ENCODE results near the gene PCNX1. TPM values are rescaled to one million over a fixed set of nuclear protein-coding genes. Genes with fewer than 3 reads are reported as not detected.

PCNX1 gene
- total RNA-seq, 1 experiment from 2014 or later = 15.4 TPM

DNA sequence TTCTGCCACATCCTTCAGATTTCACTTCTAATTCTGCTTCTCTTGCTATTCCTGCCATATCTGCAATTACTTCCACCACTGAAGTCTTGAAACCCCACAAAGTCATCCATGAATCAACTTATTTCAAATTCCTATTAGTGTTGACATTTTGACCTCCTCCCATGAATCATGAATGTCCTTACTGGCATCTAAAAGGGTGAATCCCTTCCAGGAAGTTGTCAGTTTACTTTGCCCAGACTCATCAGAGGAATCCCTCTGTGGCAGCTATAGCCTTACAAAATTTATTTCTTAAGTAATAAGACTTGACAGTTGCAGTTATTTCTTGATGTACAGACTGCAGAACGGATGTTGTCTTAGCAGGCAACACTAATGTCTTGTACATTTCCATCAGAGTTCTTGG lies 162.9 kb downstream of the PCNX1 start:
- no peak for DNase-seq (ENCODE audit: low read depth, low spot score)
- in situ Hi-C loops (cut with HindIII; ENCODE audit: low pct_unique_long_range_greater_than_20kb, low sequenced_read_pairs) = no loop called here

DNA sequence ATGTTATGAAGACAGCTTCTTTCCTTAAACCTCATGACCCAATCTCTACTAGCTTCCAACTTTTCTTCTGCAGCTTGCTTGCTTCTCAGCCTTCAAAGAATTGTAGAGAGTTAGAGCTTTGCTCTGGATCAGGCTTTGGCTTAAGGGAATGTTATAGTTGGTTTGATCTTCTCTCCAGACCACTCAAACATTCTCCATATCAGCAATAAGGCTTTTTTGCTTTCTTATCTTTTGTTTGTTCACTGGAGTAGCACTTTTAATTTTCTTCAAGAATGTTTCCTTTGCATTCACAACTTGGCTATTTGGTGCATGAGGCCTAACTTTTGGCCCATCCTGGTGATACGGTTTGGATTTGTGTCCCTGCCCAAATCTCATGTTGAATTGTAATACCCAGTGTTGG lies 163.8 kb downstream of the PCNX1 start:
- in situ Hi-C loops (cut with HindIII; ENCODE audit: low pct_unique_long_range_greater_than_20kb, low sequenced_read_pairs) = no loop called here
- DNase-seq (ENCODE audit: low read depth, low spot score) = no peak

DNA sequence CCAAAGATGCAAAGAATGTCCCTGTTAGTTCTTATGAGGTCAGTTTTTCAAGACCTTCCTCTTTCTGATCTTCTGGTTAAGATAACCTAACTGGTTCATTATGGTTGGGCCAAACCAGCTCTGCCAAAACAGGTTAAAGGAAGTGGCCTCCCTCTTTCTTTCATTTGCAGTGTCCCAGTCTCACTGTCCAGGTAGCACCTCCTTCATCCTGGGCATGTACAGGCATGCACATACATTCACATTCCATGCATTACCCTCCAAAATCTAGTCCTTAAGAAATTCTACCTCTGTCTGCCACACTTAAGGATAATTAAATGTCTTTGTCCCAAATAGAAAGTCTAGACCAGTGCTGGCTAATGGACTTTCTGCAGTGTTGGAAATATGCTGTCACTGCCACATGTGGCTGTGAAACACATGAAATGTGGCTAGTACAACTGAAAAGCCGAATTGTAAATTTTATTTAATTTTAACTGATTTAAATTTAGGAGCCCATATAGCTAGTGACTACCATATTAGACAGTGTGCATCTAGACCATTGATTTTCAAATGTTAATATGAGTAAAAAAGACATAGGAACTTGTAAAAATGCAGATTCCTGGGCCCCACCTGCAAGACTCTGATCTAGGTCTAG lies 169.3 kb downstream of the PCNX1 start:
- no peak for DNase-seq (ENCODE audit: low read depth, low spot score)
- in situ Hi-C loops (cut with HindIII; ENCODE audit: low pct_unique_long_range_greater_than_20kb, low sequenced_read_pairs) = no loop called here

DNA sequence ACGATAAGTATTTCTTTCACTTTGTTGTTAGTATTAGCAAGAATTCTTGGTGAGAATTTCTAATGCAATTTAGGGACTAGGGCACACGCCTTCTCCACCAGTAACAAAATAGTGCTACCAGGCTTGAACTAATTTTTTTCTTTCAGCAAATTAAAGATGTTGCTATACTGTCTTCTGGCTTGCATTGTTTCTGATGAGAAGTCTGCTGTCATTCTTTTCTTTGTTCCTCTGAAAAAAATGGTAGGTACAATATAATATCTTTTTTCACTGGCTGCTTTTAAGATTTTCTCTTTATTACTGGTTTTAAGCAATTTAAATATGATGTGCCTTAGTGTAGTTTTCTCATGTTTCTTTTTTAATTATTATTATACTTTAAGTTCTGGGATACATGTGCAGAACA lies 171.2 kb downstream of the PCNX1 start:
- in situ Hi-C loops (cut with HindIII; ENCODE audit: low pct_unique_long_range_greater_than_20kb, low sequenced_read_pairs) = no loop called here
- no peak for DNase-seq (ENCODE audit: low read depth, low spot score)

DNA sequence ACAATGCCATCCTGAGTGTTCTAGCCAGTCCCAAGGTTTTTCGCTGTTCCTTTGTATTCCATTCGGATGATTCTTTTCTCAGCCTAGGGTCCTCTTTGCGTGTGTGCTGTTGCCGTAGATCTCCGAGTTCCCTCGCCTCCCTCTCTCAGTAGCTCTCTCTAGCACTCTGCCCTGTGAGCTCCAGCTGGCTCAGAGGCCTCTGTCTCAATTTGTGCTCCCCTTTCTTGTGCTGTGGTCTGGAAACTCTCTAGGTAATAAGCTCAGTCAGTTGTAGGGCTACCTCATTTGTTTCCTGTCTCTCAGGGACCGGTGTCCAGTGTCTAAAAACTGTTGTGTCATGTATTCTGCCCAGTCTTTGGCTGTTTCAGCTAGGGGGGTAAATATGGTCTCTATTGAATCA lies 179.3 kb downstream of the PCNX1 start:
- in situ Hi-C loops (cut with HindIII; ENCODE audit: low pct_unique_long_range_greater_than_20kb, low sequenced_read_pairs) = no loop called here

DNA sequence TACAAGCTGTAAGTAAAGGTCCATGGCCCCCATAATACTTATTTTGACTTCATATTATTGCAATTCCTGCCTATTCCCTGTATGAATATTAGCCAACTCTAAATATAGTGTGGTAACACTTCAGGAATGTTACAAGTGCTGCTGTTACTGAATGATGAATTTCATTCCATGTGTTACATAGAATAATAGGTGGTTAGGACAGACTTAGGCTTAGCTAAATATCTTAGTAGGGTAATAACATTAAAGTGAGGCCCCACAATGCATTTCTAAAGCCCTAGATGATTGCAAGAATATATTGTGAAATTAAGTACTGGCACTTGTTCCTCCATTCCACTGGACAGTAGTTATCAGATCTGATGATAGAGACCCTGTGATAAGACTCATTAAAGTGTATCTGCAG lies 182.7 kb downstream of the PCNX1 start:
- in situ Hi-C loops (cut with HindIII; ENCODE audit: low pct_unique_long_range_greater_than_20kb, low sequenced_read_pairs) = no loop called here
- no peak for DNase-seq (ENCODE audit: low read depth, low spot score)

More for the DNA sequence above, 179.3 kb downstream of the PCNX1 start:
- no peak for DNase-seq (ENCODE audit: low read depth, low spot score)

DNA sequence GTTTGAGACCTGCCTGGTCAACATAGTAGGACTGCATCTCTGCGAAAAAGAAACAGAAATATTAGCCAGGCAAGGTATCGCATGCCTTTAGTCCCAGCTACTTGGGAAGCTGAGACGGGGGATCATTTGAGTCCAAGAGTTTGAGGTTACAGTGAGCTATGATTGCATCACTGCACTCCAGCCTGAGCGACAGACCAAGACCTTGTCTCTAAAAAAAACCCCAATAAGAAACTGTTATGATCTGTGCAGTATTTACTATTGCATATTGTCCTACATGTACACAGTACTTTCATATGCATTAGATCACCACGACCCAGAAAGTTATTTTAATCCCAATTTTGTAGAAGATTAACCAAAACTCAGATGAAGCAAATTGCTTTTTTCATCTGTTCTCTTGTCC lies 187.5 kb downstream of the PCNX1 start:
- no peak for DNase-seq (ENCODE audit: low read depth, low spot score)
- in situ Hi-C loops (cut with HindIII; ENCODE audit: low pct_unique_long_range_greater_than_20kb, low sequenced_read_pairs) = no loop called here

DNA sequence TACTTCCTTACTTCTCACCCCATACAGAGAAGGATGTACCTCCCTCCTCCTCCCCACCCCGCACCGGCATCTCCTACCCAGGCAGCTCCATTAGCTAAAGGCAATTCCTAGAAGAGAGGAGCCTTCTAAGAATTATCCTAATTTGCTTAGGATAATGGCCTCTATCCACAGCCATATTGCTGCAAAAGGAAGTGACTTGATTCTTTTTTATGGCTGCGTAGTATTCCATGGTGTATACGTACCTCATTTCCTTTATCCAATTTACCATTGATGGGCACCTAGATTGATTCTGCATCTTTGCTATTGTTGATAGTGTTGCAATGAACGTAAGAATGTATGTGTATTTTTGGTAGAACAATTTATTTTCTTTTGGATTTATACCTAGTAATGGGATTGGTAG lies 189.7 kb downstream of the PCNX1 start:
- no peak for DNase-seq (ENCODE audit: low read depth, low spot score)
- in situ Hi-C loops (cut with HindIII; ENCODE audit: low pct_unique_long_range_greater_than_20kb, low sequenced_read_pairs) = no loop called here

DNA sequence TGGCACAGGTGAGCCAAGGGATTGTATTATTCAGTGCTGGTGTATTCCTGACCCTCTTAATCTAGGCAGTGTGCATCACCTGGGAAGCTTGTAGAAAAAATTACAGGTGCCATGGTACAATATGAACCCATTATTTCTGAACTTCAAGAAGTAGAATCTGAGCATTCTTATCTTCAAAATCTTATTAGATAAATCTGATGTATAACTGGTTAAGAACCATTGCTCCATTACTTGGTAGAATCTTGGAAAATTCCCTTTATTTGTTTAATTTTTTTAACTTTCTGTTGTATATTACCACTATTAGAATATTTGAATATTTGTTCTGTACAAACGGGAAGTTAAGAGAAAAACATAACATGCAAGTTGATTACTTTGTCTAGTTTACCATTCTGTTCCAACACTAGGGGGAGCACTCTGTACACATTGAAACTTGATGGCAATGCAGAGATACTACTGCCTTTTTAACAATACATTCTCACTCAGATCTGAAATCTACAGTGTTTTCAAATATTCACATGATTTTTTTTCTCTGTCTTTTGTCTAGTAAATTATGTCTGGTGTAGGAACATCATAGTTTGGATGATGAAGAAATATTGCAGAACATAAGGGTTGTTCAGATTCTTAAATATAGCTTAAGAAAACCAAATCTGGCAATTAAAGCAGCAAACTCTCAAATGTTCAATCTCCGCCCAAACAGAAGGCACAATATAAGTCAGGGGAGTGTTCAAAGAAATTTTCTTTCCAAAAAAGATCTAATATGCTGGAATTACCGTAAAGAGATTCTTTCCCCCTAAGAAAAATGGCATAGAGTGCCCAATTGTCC lies 196.6 kb downstream of the PCNX1 start:
- in situ Hi-C loops (cut with HindIII; ENCODE audit: low pct_unique_long_range_greater_than_20kb, low sequenced_read_pairs) = no loop called here
- peak; percentile 69 for DNase-seq (ENCODE audit: low read depth, low spot score)

DNA sequence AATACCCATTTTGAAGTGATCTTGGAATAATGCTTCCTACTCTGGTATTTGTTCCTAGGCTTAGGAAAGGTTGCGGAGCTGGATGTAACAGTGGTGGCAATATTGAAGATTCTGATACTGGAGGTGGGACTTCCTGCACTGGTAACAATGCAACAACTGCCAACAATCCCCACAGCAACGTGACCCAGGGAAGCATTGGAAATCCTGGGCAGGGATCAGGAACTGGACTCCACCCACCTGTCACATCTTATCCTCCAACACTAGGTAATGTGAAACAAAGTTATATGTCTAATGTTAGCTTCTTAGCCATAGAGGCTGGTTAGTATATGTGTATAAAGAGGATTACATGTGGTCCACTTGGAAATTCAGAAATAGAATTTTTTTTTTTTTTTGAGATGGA lies 197.9 kb downstream of the PCNX1 start:
- no peak for DNase-seq (ENCODE audit: low read depth, low spot score)
- in situ Hi-C loops (cut with HindIII; ENCODE audit: low pct_unique_long_range_greater_than_20kb, low sequenced_read_pairs) = no loop called here

DNA sequence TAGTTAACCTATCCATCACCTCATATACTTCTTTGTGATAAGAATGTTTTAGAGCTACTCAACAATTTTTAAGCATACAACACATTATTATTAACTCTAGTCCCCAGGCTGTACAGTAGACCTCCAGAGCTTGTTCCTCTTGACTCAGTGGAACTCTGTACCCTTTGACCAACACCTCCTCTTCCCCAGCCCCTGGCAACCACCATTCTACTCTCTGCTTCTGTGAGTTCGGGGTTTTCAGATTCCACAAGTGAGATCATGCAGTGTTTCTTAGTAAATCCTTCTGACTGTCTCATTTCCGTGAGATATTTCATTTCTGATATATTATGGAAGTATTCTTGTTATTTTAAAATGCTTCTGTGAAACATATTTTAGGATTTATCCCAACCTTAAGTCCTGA lies 200.7 kb downstream of the PCNX1 start:
- DNase-seq (ENCODE audit: low read depth, low spot score) = no peak
- in situ Hi-C loops (cut with HindIII; ENCODE audit: low pct_unique_long_range_greater_than_20kb, low sequenced_read_pairs) = no loop called here

DNA sequence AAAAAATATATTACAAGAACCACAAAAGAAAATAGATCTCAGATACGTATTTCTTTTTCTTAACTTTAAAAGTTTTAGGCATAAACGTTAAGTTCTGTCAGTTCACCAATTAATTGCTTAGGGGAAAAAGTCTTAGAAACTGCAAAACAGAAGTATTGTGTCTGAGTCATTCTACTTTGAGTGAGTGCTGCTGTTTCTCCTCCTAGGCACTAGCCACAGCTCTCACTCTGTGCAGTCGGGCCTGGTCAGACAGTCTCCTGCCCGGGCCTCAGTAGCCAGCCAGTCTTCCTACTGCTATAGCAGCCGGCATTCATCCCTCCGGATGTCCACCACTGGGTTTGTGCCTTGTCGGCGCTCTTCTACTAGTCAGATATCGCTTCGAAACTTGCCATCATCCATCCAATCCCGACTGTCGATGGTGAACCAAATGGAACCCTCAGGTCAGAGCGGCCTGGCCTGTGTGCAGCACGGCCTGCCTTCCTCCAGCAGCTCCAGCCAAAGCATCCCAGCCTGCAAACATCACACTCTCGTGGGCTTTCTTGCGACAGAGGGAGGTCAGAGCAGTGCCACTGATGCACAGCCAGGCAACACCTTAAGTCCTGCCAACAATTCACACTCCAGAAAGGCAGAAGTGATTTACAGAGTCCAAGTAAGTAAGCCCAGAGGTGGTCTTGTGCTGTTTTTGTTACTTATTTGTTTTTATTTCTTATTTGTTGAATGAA lies 201.3 kb downstream of the PCNX1 start:
- no peak for DNase-seq (ENCODE audit: low read depth, low spot score)
- in situ Hi-C loops (cut with HindIII; ENCODE audit: low pct_unique_long_range_greater_than_20kb, low sequenced_read_pairs) = no loop called here

DNA sequence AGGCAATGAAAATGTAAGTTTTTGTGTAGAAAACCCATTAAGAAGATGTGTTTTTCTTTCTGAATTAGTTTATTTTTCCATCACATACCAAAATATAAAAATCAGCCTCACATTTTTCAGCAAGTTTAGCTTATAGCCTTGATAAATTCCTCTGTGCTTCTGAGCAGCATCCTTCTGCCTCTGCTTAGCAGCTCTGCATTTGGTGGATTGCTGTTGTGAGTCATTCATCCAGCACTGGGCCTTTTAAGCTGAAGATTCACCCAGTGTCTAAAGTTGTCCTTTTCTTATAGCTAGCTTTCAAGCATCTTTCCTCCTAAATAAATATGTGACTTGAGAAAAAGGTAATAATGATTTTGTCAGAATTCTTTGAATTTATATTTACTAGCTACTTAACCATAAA lies 206.1 kb downstream of the PCNX1 start:
- no peak for DNase-seq (ENCODE audit: low read depth, low spot score)
- in situ Hi-C loops (cut with HindIII; ENCODE audit: low pct_unique_long_range_greater_than_20kb, low sequenced_read_pairs) = no loop called here

DNA sequence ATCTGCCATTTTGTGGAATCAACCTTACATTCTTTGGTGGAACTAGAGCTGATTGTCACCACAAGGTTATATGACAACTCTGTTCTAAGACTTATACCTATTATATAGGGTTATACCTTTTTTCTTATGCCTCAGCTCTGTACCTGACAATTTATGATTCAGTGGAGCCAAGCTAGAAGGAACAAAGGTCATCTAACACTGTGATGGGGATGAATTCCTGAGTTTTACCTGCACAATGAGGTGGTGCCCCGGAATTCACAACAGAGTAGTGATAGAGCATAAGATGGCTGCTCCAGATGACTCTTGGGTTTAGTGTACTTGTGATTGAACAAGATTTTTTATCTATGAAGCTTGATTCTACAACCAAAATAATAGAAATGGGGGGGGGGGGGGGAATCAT lies 207.3 kb downstream of the PCNX1 start:
- in situ Hi-C loops (cut with HindIII; ENCODE audit: low pct_unique_long_range_greater_than_20kb, low sequenced_read_pairs) = no loop called here
- no peak for DNase-seq (ENCODE audit: low read depth, low spot score)

DNA sequence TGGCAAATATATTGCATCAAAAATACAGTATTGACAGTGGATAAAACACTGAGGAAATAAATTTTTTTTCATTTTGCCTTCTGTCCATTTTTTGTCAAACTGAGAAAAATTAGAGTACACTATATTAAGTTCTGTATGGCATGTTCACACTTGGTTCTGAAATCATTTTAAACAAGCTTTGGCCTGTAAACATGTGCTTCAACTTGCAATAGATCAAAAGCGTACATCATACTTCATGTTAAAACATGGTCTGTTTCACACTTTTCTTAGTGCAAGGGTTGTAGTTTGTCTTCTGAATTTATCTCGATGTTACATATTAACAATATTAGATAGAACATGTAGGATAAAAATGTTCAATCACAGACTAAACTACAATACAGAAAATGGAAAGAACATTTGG lies 208.0 kb downstream of the PCNX1 start:
- in situ Hi-C loops (cut with HindIII; ENCODE audit: low pct_unique_long_range_greater_than_20kb, low sequenced_read_pairs) = no loop called here
- DNase-seq (ENCODE audit: low read depth, low spot score) = no peak

DNA sequence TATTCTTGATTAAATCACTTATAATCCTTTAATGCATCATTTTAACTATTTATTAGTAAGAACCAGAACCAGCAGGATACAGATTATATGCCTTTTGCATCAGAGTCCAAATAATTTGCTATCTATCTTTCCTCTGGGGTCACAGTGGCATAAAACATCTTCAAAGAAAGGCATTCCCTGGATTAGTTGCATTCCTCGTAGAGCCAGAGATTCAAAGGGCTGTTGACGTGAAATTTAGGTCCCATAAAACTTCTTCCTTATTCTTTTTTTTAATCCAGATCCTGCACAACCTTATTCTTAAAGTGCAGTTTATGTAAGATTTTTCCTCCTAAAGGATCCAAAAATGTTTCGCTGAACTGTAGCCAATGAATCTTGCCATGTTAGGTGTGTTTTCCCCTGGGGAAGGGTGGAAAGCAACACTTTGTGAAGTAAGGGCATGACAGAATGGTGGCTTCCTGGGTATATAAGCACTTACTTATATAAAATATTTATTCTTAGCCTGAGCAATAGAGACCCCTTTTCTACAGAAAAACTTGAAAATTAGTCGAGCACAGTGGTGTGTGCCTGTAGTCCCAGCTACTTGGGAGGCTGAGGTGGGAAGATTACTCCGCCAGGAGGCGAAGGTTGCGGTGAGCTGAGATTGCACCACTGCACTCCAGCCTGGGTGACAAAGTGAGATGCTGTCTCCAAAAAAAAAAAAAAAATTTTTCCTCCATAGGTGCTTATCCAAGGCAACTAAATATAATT lies 208.7 kb downstream of the PCNX1 start:
- DNase-seq (ENCODE audit: low read depth, low spot score) = no peak
- in situ Hi-C loops (cut with HindIII; ENCODE audit: low pct_unique_long_range_greater_than_20kb, low sequenced_read_pairs) = no loop called here

DNA sequence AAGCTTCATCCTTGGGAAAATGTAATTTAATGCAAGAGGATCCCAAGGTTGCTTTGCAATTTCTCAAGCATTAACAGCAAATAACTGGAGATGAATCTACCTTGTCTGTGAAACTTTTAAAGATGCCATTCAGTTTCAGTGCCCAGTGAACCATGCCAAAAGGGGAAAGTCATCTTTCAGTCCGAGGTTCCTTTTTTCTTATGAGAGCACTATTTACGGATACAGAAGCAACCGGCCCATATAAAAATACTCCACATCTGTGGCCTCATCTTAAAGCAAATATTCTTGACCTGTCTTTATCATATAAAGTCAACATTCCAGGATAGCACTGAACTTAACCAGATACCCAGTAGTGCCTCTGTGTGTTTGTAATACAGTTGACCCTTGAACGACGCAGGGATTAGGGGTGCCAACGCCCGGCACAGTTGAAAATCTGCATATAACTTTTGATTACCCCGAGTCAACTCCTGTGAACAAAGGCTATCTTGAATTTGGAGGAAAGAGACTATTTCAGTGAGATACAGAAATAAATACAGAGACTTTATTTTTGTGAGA lies 209.4 kb downstream of the PCNX1 start:
- in situ Hi-C loops (cut with HindIII; ENCODE audit: low pct_unique_long_range_greater_than_20kb, low sequenced_read_pairs) = no loop called here
- DNase-seq (ENCODE audit: low read depth, low spot score) = no peak

All from SK-MEL-5 (cell line).